Measurements from ENCODE around the gene SNX19.

DNA sequence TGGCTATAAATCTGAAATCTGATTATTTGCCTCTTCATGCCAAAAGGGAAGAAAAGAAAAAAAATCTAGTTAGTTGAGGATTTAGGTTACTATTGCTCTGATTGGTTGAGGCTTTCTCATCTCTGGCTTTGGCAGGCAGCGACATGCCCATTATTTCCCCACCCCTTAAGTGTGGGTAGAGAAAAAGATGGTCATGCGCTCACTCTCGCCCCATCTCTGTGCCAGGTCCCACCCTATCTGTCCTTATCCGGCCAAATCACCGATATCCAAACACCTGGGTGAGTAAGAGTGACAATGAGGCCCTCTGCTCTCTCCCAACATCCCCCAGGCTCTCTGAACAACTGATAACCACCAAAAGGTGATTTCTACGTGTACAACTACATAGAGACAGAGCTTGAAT is 31.2 kb upstream of the SNX19 start:
- no peak for TF ChIP-seq CTCF (conservative IDR thresholded peaks at IDR 0.05; ENCODE audit: low read depth, low read length)
- no peak for TF ChIP-seq CEBPB (IDR thresholded peaks at IDR 0.05; ENCODE audit: low read depth, low read length)
- no peak for TF ChIP-seq MXI1 (IDR thresholded peaks at IDR 0.05; ENCODE audit: borderline replicate concordance, low read depth, low read length)
- TF ChIP-seq POLR2A (IDR thresholded peaks at IDR 0.05; ENCODE audit: low read depth, low read length), result no peak
- TF ChIP-seq, protein P1, sequence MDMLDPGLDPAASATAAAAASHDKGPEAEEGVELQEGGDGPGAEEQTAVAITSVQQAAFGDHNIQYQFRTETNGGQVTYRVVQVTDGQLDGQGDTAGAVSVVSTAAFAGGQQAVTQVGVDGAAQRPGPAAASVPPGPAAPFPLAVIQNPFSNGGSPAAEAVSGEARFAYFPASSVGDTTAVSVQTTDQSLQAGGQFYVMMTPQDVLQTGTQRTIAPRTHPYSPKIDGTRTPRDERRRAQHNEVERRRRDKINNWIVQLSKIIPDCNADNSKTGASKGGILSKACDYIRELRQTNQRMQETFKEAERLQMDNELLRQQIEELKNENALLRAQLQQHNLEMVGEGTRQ (IDR thresholded peaks at IDR 0.05; ENCODE audit: low read depth, low read length), result no peak
- no peak for TF ChIP-seq SMC3 (IDR thresholded peaks at IDR 0.05; ENCODE audit: low read depth, low read length)
- no peak for TF ChIP-seq RAD21 (IDR thresholded peaks at IDR 0.05; ENCODE audit: low read length)
- TF ChIP-seq FOS (IDR thresholded peaks at IDR 0.05; ENCODE audit: low read depth, low read length), result no peak
- TF ChIP-seq BHLHE40 (IDR thresholded peaks at IDR 0.05; ENCODE audit: low read depth, low read length), result no peak
- no peak for TF ChIP-seq MAZ (IDR thresholded peaks at IDR 0.05; ENCODE audit: borderline replicate concordance, low read depth, low read length)
